HEK293 (cell line): Measurements from ENCODE around the gene ZSCAN26.
A peak's percentile ranks its signal among the peaks of the same experiment; 100 is the strongest.

ENCODE experiments used
- CTCF ChIA-PET: fragments of 350-600 bp; formaldehyde crosslinking; extraction: SDS; loops from one replicate; lab custom pipeline; 2021; ENCODE audit warnings: antibody characterized with exemption; lab: Yijun Ruan, JAX
- POLR2A ChIA-PET: fragments of 300-600 bp; formaldehyde crosslinking; extraction: SDS; loops from one replicate; lab custom pipeline; 2020; ENCODE audit warnings: antibody characterized with exemption, inconsistent platforms; lab: Yijun Ruan, JAX
- H3K27ac ChIP-seq: fragments of 200-500 bp; sonication (Bioruptor generic); 2 replicates; pipeline ENCODE4 v1.5.1; 2014; ENCODE audit warnings: low read depth, low read length, control low read depth, inconsistent platforms; ENCODE audit errors: extremely low read depth
- H3K36me3 ChIP-seq, 2 experiments: fragments of 200-500 bp in 1 of 2; sonication (Bioruptor generic) in 1 of 2; 1 replicate in 1 of 2; 2 replicates in 1 of 2; pipeline ENCODE4 v1.5.1; 2014 to 2017; ENCODE audit warnings: inconsistent platforms in 2 of 2, low read length in 2 of 2; ENCODE audit not compliant: control insufficient read depth in 2 of 2, insufficient read depth in 1 of 2
- H3K4me1 ChIP-seq: fragments of 200-500 bp; sonication (Bioruptor generic); 2 replicates; pipeline ENCODE4 v1.5.1; 2014; ENCODE audit warnings: mild to moderate bottlenecking, low read length, inconsistent platforms; ENCODE audit not compliant: control insufficient read depth, insufficient read depth
- H3K4me3 ChIP-seq: 2 replicates; pipeline ENCODE4 v1.5.1; 2011; ENCODE audit warnings: low read depth, mild to moderate bottlenecking, control low read depth, low read length, moderate library complexity
- H3K9me3 ChIP-seq: fragments of 200-500 bp; sonication (Bioruptor generic); 2 replicates; pipeline ENCODE4 v1.5.1; 2014; ENCODE audit warnings: low read depth, low read length, inconsistent platforms; ENCODE audit not compliant: control insufficient read depth, insufficient read depth
- OVOL3 ChIP-seq: fragments of 450-650 bp; formaldehyde crosslinking; IDR thresholded peaks from 2 replicates; pipeline ENCODE4 v1.5.1; 2016; ENCODE audit warnings: missing biosample characterization, missing genetic modification characterization
- WT1 ChIP-seq: fragments of 450-650 bp; formaldehyde crosslinking; IDR thresholded peaks from 2 replicates; pipeline ENCODE4 v1.5.1; 2016; ENCODE audit warnings: missing biosample characterization, missing genetic modification characterization
- ZIC2 ChIP-seq: fragments of 450-650 bp; formaldehyde crosslinking; IDR thresholded peaks from 2 replicates; pipeline ENCODE4 v1.5.1; 2016; ENCODE audit warnings: missing biosample characterization, missing genetic modification characterization
- ZNF138 ChIP-seq: fragments of 450-650 bp; formaldehyde crosslinking; IDR thresholded peaks from 2 replicates; pipeline ENCODE4 v1.5.1; 2016; ENCODE audit warnings: missing biosample characterization, missing genetic modification characterization, borderline replicate concordance
- ZNF140 ChIP-seq: fragments of 450-650 bp; formaldehyde crosslinking; IDR thresholded peaks from 2 replicates; pipeline ENCODE4 v1.5.1; 2016; ENCODE audit warnings: missing biosample characterization, missing genetic modification characterization
- ZNF157 ChIP-seq: fragments of 450-650 bp; formaldehyde crosslinking; IDR thresholded peaks from 2 replicates; pipeline ENCODE4 v1.5.1; 2016; ENCODE audit warnings: missing biosample characterization, missing genetic modification characterization
- ZNF16 ChIP-seq: fragments of 450-650 bp; formaldehyde crosslinking; IDR thresholded peaks from 2 replicates; pipeline ENCODE4 v1.5.1; 2016; ENCODE audit warnings: low read depth, missing biosample characterization, missing genetic modification characterization
- ZNF280D ChIP-seq: fragments of 450-650 bp; formaldehyde crosslinking; IDR thresholded peaks from 2 replicates; pipeline ENCODE4 v1.5.1; 2016; ENCODE audit warnings: missing biosample characterization, missing genetic modification characterization
- ZNF423 ChIP-seq: fragments of 450-650 bp; formaldehyde crosslinking; IDR thresholded peaks from 2 replicates; pipeline ENCODE4 v1.5.1; 2016; ENCODE audit warnings: missing biosample characterization, missing genetic modification characterization
- ZNF433 ChIP-seq: fragments of 450-650 bp; formaldehyde crosslinking; IDR thresholded peaks from 2 replicates; pipeline ENCODE4 v1.5.1; 2016; ENCODE audit warnings: missing biosample characterization, missing genetic modification characterization, low read depth
- ZNF501 ChIP-seq: fragments of 450-650 bp; formaldehyde crosslinking; IDR thresholded peaks from 2 replicates; pipeline ENCODE4 v1.5.1; 2016; ENCODE audit warnings: missing biosample characterization, missing genetic modification characterization
- ZNF521 ChIP-seq: fragments of 450-650 bp; formaldehyde crosslinking; IDR thresholded peaks from 2 replicates; pipeline ENCODE4 v1.5.1; 2017; ENCODE audit warnings: missing biosample characterization, mild to moderate bottlenecking, missing genetic modification characterization
- ZNF544 ChIP-seq: fragments of 450-650 bp; formaldehyde crosslinking; IDR thresholded peaks from 2 replicates; pipeline ENCODE4 v1.5.0; 2017; ENCODE audit warnings: missing biosample characterization, missing genetic modification characterization
- ZNF548 ChIP-seq: fragments of 450-650 bp; formaldehyde crosslinking; IDR thresholded peaks from 2 replicates; pipeline ENCODE4 v1.5.1; 2016; ENCODE audit warnings: missing biosample characterization, missing genetic modification characterization
- ZNF560 ChIP-seq: fragments of 450-650 bp; formaldehyde crosslinking; IDR thresholded peaks from 2 replicates; pipeline ENCODE4 v1.5.1; 2017; ENCODE audit warnings: missing biosample characterization, missing genetic modification characterization, borderline replicate concordance
- ZNF654 ChIP-seq: fragments of 450-650 bp; formaldehyde crosslinking; IDR thresholded peaks from 2 replicates; pipeline ENCODE4 v1.5.1; 2016; ENCODE audit warnings: low read depth, missing biosample characterization, missing genetic modification characterization
- ZNF76 ChIP-seq: fragments of 450-650 bp; formaldehyde crosslinking; IDR thresholded peaks from 2 replicates; pipeline ENCODE4; 2016; ENCODE audit warnings: low read depth, missing biosample characterization, missing genetic modification characterization, borderline replicate concordance
- ZNF776 ChIP-seq: fragments of 450-650 bp; formaldehyde crosslinking; IDR thresholded peaks from 2 replicates; pipeline ENCODE4 v1.5.0; 2017; ENCODE audit warnings: missing biosample characterization, missing genetic modification characterization, borderline replicate concordance
- ZNF777 ChIP-seq: fragments of 450-650 bp; formaldehyde crosslinking; IDR thresholded peaks from 2 replicates; pipeline ENCODE4 v1.5.1; 2017; ENCODE audit warnings: missing biosample characterization, missing genetic modification characterization, borderline replicate concordance
- ZNF843 ChIP-seq: fragments of 450-650 bp; formaldehyde crosslinking; IDR thresholded peaks from 2 replicates; pipeline ENCODE4 v1.5.1; 2016; ENCODE audit warnings: missing biosample characterization, missing genetic modification characterization
- ZSCAN5A ChIP-seq: fragments of 450-650 bp; formaldehyde crosslinking; IDR thresholded peaks from 2 replicates; pipeline ENCODE4 v1.5.1; 2016; ENCODE audit warnings: missing biosample characterization, missing genetic modification characterization
- TF ChIP-seq, protein P1 (sequence below): fragments of 450-650 bp; formaldehyde crosslinking; IDR thresholded peaks from 2 replicates; pipeline ENCODE4 v1.5.1; 2016; ENCODE audit warnings: missing biosample characterization, missing genetic modification characterization, borderline replicate concordance
- TF ChIP-seq, protein P2 (sequence below): fragments of 450-650 bp; formaldehyde crosslinking; IDR thresholded peaks from 2 replicates; pipeline ENCODE4 v1.5.1; 2016; ENCODE audit warnings: missing biosample characterization, missing genetic modification characterization
- TF ChIP-seq, protein P3 (sequence below): fragments of 450-650 bp; formaldehyde crosslinking; conservative IDR thresholded peaks from 2 replicates; pipeline ENCODE4 v1.5.1; 2016; ENCODE audit warnings: low read depth, missing biosample characterization, missing genetic modification characterization
- TF ChIP-seq, protein P4 (sequence below): fragments of 450-650 bp; formaldehyde crosslinking; IDR thresholded peaks from 2 replicates; pipeline ENCODE4 v1.5.1; 2017; ENCODE audit warnings: missing biosample characterization, missing genetic modification characterization

The ZSCAN26 gene

DNA sequence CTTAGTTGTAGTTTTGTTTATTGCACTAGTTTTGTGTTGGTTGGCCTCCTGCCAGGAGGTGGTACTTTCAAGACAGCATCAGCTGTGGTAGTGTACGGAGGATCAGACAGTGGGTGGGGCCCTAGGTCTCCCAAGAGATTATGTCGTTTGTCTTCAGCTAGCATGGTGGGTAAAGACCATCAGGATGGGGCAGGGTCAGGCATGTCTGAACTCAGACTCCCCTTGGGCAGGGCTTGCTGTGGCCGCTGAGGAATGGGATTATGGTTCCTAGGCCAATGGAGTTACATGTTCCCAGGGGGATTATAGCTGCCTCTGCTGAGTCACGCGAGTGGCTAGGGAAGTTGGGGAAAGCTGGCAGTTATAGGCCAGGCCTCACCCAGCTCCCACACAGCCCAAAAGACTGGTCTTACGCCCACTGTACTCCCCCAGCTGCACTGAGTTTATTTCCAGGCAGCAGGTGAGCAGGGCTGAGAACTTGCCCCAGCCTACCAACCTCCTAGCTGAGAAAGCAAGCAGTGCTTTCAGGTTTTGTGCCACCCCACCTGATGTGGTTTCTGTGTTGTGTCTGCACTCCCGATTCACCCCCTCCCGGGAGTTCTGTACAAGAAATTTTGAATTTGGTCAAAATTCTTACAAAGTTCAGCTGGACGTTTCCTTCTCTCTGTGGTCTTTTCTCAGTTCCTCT lies 44.3 kb downstream of the ZSCAN26 start:
- H3K4me3 ChIP-seq = no peak overlapping the region
- ChIA-PET CTCF (interaction anchor here (0.5 to 1.1 kb wide), 2 partner anchors 27 to 352 kb away, joined by 3 to 5 read pairs; no protein-coding TSS in a partner anchor), POLR2A (interaction anchor here (3.5 kb wide), 1 partner anchor 25 kb away, joined by 17 read pairs; the partner anchor contains the start of gene ZSCAN31)
- peaks cover 6% of the 10 kb centered on the region for H3K4me1 ChIP-seq
- H3K9me3 ChIP-seq = no peaks in the 10 kb centered on the region
- H3K36me3 ChIP-seq = no peaks in the 10 kb centered on the region
- H3K27ac ChIP-seq = peak overlapping the region; percentile 62
- TF ChIP-seq ZIC2 (tag by site-specific recombination) (peak; percentile 44; the same call in 1 of the 2 replicates), ZNF501 (tag by site-specific recombination) (no peak), OVOL3 (no peak), ZNF433 (tag by site-specific recombination) (no peak), ZNF521 (no peak), ZNF560 (no peak), WT1 (peak; percentile 73; the same call in 1 of the 2 replicates), ZSCAN5A (tag by site-specific recombination) (no peak), ZNF654 (no peak), ZNF544 (tag by site-specific recombination) (0 out of 2 replicates have a peak, but pooled peaks have one; percentile 48), ZNF843 (tag by site-specific recombination) (peak; percentile 32; the same call in 1 of the 2 replicates), ZNF423 (tag by site-specific recombination) (no peak), ZNF138 (no peak), ZNF76 (tag by site-specific recombination) (peak; percentile 61; the same call in 1 of the 2 replicates), ZNF157 (tag by site-specific recombination) (no peak), ZNF777 (tag by site-specific recombination) (no peak), ZNF776 (tag by site-specific recombination) (no peak), ZNF140 (no peak), ZNF16 (tag by site-specific recombination) (no peak), ZNF548 (no peak), ZNF280D (tag by site-specific recombination) (no peak)
- TF ChIP-seq, protein P1, sequence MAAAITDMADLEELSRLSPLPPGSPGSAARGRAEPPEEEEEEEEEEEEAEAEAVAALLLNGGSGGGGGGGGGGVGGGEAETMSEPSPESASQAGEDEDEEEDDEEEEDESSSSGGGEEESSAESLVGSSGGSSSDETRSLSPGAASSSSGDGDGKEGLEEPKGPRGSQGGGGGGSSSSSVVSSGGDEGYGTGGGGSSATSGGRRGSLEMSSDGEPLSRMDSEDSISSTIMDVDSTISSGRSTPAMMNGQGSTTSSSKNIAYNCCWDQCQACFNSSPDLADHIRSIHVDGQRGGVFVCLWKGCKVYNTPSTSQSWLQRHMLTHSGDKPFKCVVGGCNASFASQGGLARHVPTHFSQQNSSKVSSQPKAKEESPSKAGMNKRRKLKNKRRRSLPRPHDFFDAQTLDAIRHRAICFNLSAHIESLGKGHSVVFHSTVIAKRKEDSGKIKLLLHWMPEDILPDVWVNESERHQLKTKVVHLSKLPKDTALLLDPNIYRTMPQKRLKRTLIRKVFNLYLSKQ (tag by site-specific recombination) = no peak
- TF ChIP-seq, protein P2, sequence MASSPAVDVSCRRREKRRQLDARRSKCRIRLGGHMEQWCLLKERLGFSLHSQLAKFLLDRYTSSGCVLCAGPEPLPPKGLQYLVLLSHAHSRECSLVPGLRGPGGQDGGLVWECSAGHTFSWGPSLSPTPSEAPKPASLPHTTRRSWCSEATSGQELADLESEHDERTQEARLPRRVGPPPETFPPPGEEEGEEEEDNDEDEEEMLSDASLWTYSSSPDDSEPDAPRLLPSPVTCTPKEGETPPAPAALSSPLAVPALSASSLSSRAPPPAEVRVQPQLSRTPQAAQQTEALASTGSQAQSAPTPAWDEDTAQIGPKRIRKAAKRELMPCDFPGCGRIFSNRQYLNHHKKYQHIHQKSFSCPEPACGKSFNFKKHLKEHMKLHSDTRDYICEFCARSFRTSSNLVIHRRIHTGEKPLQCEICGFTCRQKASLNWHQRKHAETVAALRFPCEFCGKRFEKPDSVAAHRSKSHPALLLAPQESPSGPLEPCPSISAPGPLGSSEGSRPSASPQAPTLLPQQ = peak; percentile 74
- TF ChIP-seq, protein P3, sequence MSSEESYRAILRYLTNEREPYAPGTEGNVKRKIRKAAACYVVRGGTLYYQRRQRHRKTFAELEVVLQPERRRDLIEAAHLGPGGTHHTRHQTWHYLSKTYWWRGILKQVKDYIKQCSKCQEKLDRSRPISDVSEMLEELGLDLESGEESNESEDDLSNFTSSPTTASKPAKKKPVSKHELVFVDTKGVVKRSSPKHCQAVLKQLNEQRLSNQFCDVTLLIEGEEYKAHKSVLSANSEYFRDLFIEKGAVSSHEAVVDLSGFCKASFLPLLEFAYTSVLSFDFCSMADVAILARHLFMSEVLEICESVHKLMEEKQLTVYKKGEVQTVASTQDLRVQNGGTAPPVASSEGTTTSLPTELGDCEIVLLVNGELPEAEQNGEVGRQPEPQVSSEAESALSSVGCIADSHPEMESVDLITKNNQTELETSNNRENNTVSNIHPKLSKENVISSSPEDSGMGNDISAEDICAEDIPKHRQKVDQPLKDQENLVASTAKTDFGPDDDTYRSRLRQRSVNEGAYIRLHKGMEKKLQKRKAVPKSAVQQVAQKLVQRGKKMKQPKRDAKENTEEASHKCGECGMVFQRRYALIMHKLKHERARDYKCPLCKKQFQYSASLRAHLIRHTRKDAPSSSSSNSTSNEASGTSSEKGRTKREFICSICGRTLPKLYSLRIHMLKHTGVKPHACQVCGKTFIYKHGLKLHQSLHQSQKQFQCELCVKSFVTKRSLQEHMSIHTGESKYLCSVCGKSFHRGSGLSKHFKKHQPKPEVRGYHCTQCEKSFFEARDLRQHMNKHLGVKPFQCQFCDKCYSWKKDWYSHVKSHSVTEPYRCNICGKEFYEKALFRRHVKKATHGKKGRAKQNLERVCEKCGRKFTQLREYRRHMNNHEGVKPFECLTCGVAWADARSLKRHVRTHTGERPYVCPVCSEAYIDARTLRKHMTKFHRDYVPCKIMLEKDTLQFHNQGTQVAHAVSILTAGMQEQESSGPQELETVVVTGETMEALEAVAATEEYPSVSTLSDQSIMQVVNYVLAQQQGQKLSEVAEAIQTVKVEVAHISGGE (tag by site-specific recombination) = no peak
- TF ChIP-seq, protein P4, sequence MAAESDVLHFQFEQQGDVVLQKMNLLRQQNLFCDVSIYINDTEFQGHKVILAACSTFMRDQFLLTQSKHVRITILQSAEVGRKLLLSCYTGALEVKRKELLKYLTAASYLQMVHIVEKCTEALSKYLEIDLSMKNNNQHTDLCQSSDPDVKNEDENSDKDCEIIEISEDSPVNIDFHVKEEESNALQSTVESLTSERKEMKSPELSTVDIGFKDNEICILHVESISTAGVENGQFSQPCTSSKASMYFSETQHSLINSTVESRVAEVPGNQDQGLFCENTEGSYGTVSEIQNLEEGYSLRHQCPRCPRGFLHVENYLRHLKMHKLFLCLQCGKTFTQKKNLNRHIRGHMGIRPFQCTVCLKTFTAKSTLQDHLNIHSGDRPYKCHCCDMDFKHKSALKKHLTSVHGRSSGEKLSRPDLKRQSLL (tag by site-specific recombination) = no peak
